ENCODE measurements around the gene MAP1LC3B2. TPM values are rescaled to one million over a fixed set of nuclear protein-coding genes. Genes with fewer than 3 reads are reported as not detected.

Gene MAP1LC3B2
- total RNA-seq, 1 donor, result 1.1 TPM

- no peak for TF ChIP-seq CTCF (IDR thresholded peaks at IDR 0.05; ENCODE audit: extremely low read depth, low read depth, low read length)
- H3K27ac ChIP-seq (ENCODE audit: low read depth, low read length), result no peak overlapping the region
Observed at GRCh38 chr12:116517431-116518045, 41.6 kb upstream of the MAP1LC3B2 start.

GRCh38 chr12:116520225-116520760, 38.9 kb upstream of the MAP1LC3B2 start:
- no peak overlapping the region for H3K4me3 ChIP-seq (ENCODE audit: insufficient read depth, low read length)
- no peak for TF ChIP-seq CTCF (IDR thresholded peaks at IDR 0.05; ENCODE audit: extremely low read depth, low read depth, low read length)
- no peak overlapping the region for H3K4me2 ChIP-seq (ENCODE audit: insufficient read depth, low read length)
- no peaks in the 10 kb centered on the region for H3K9me3 ChIP-seq (ENCODE audit: low read depth, low read length)
- no peaks in the 10 kb centered on the region for H3K36me3 ChIP-seq (ENCODE audit: insufficient read depth, low read length)
- H3K4me1 ChIP-seq (ENCODE audit: insufficient read depth, low read length), result peaks cover 18% of the 10 kb centered on the region
- no peaks in the 10 kb centered on the region for H4K20me1 ChIP-seq (ENCODE audit: insufficient read depth, low read length)
- H3K27me3 ChIP-seq (ENCODE audit: insufficient read depth, low read length), result no peaks in the 10 kb centered on the region
- no peak for DNase-seq (ENCODE audit: insufficient read length, low spot score, missing footprints)
- H2AFZ ChIP-seq (ENCODE audit: low read length), result no peak overlapping the region
- no peaks in the 10 kb centered on the region for H3K79me2 ChIP-seq (ENCODE audit: insufficient read depth, low read length)
- no peak overlapping the region for H3K27ac ChIP-seq (ENCODE audit: low read depth, low read length)

More at GRCh38 chr12:116517431-116518045, 41.6 kb upstream of the MAP1LC3B2 start:
- DNase-seq (ENCODE audit: insufficient read length, low spot score, missing footprints), result no peak
- H2AFZ ChIP-seq (ENCODE audit: low read length), result no peak overlapping the region
- peaks cover 11% of the 10 kb centered on the region for H3K4me1 ChIP-seq (ENCODE audit: insufficient read depth, low read length)
- H3K27me3 ChIP-seq (ENCODE audit: insufficient read depth, low read length), result no peaks in the 10 kb centered on the region
- H3K36me3 ChIP-seq (ENCODE audit: insufficient read depth, low read length), result no peaks in the 10 kb centered on the region
- no peaks in the 10 kb centered on the region for H3K79me2 ChIP-seq (ENCODE audit: insufficient read depth, low read length)
- no peak overlapping the region for H3K4me2 ChIP-seq (ENCODE audit: insufficient read depth, low read length)
- H3K9me3 ChIP-seq (ENCODE audit: low read depth, low read length), result no peaks in the 10 kb centered on the region
- no peak overlapping the region for H3K4me3 ChIP-seq (ENCODE audit: insufficient read depth, low read length)
- no peaks in the 10 kb centered on the region for H4K20me1 ChIP-seq (ENCODE audit: insufficient read depth, low read length)

GRCh38 chr12:116520801-116521471, 38.2 kb upstream of the MAP1LC3B2 start:
- H3K4me2 ChIP-seq (ENCODE audit: insufficient read depth, low read length), result peak overlapping the region; percentile 67
- H3K36me3 ChIP-seq (ENCODE audit: insufficient read depth, low read length), result no peaks in the 10 kb centered on the region
- peak overlapping the region; percentile 34 for H3K27ac ChIP-seq (ENCODE audit: low read depth, low read length)
- H3K4me3 ChIP-seq (ENCODE audit: insufficient read depth, low read length), result peak overlapping the region; percentile 14
- no peaks in the 10 kb centered on the region for H3K79me2 ChIP-seq (ENCODE audit: insufficient read depth, low read length)
- H3K9me3 ChIP-seq (ENCODE audit: low read depth, low read length), result no peaks in the 10 kb centered on the region
- DNase-seq (ENCODE audit: insufficient read length, low spot score, missing footprints), result no peak
- H4K20me1 ChIP-seq (ENCODE audit: insufficient read depth, low read length), result no peaks in the 10 kb centered on the region
- H3K27me3 ChIP-seq (ENCODE audit: insufficient read depth, low read length), result no peaks in the 10 kb centered on the region
- TF ChIP-seq CTCF (IDR thresholded peaks at IDR 0.05; ENCODE audit: extremely low read depth, low read depth, low read length), result no peak
- peak overlapping the region; percentile 79 for H2AFZ ChIP-seq (ENCODE audit: low read length)
- H3K4me1 ChIP-seq (ENCODE audit: insufficient read depth, low read length), result peaks cover 23% of the 10 kb centered on the region

- Histone ChIP-seq H3K27me3 (ENCODE audit: insufficient read depth, low read length) (no peaks in the 10 kb centered on the region), H3K27ac (ENCODE audit: low read depth, low read length) (no peak overlapping the region), H3K36me3 (ENCODE audit: insufficient read depth, low read length) (no peaks in the 10 kb centered on the region), H3K4me3 (ENCODE audit: insufficient read depth, low read length) (no peak overlapping the region), H2AFZ (ENCODE audit: low read length) (no peak overlapping the region), H4K20me1 (ENCODE audit: insufficient read depth, low read length) (no peaks in the 10 kb centered on the region), H3K4me1 (ENCODE audit: insufficient read depth, low read length) (peaks cover 51% of the 10 kb centered on the region), H3K79me2 (ENCODE audit: insufficient read depth, low read length) (no peaks in the 10 kb centered on the region), H3K4me2 (ENCODE audit: insufficient read depth, low read length) (peak overlapping the region; percentile 50), H3K9me3 (ENCODE audit: low read depth, low read length) (no peaks in the 10 kb centered on the region)
- no peak for DNase-seq (ENCODE audit: insufficient read length, low spot score, missing footprints)
- TF ChIP-seq CTCF (IDR thresholded peaks at IDR 0.05; ENCODE audit: extremely low read depth, low read depth, low read length), result no peak
Observed at GRCh38 chr12:116524311-116524710, 34.9 kb upstream of the MAP1LC3B2 start.
